IPS-NIHi7 (cell line): ENCODE measurements around the gene ADAMTS8.

Experiments used
- DNase-seq: peaks from one replicate; pipeline ENCODE4 v3.0.0; 2012; ENCODE audit warnings: mixed read lengths; ENCODE audit errors: extremely low spot score

The ADAMTS8 gene

DNA sequence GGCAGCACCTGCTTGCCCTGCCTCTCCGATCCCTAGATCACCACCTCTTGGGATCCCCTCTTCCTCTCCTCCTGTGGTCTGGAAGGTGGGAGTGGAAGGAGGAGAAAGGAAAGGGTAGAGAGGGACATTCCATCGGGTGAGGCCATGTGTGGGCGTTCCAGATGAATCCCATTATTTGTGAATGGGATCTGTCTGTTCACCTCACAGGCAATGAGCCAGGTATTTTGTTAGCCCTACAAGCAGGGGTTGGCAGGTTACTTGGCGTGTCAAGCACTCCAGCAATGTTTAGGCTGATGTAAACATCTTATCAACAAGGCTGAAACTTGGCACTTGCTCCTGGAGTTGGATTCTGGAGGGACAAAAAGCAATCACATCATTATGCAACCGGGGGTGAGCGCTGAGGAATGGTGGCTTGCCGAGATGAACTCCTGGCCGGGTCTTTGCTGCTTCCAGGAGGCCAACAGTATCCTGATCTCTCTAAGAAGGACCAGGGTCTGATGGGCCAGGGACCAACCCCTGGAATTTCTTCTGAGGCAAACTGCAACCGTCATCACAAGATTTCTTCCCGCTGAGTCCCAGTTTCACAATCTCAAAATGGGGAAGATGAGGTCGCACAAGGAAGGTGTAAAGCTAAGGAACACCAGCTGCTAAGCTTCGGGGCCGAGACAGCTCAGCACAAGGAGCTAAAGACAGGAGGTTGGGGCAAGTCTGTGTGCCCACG lies 7.8 kb downstream of the ADAMTS8 start:
- DNase-seq, result no peak

DNA sequence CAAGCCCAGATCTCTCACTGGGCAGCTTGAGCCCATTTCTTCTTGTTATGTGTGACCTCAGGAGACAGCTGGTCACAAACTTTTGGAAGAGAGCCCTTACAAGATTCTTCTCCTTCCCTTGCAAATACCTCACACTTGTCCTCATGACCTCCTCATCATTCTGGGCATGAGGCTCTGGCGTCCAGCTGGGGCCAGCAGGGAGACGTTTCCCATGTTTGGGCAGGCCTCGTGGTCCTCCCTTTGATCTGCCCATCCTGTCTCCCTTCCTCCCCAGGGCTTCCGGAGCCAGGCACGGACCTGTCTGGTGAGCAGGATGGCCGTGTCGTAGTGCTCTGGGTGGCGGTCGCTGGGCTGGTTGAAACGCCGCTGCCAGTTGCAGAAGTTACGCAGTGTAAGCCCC lies 9.7 kb downstream of the ADAMTS8 start:
- DNase-seq, result no peak

DNA sequence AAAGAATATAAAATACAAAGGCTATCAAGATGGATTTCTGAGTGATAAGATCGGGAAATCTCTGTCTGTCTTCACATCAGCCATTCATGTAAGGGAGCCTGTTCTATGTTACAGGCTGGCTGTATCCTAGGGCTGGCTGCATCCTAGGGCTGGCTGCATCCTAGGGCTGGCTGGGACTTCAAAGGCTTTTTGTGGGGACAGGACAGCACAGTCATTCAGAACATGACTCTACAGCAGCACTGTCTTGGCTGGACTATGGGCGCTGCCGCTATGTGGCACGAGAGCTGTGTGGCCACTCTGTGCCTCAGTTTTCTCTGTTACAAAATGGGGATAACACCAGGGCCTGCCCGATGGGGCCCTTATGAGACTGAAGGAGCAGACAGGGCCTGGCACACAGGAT lies 10.2 kb downstream of the ADAMTS8 start:
- no peak for DNase-seq

- no peak for DNase-seq
Observed at GRCh38 chr11:130416906-130417305, 11.5 kb downstream of the ADAMTS8 start.

- DNase-seq, result no peak
Observed at GRCh38 chr11:130416530-130416882, 11.9 kb downstream of the ADAMTS8 start.

DNA sequence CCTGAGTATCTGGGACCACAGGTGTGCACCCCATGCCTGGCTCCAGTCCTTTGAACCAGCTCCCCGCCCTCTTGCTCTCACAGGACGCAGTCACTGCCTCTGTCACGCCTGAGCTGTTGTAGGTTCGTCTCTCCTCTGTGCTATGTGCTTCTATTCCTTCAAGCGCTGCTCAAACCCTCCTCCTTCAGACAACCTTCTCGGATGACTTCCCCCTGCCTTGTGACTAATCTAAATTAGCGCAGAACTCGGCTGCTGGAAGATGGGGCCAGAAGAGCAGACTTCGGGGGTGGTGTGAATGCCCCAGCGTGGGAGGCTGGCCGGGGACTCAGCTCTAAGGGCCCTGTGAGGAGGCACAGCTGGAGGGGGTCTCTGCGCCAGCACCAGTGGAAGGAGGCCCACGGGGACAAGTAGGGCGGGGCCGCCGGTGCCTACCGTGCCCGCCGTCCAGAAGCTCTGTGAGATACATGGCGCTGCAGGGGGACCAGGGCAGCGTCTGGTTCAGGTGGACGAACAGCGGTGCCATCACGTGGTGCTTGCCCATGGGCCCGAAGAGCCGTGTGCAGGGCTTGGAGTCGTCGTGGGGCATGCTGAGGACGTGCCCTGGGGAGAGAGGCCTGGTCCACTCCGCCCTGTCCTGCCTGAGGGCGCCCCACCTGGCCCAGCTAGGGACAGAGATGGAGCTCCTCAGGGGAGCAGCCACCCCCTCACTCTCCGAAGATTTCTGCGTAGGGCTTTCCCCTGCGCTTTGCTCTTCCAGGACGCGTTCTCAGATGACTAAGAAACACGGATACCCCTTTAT lies 12.5 kb downstream of the ADAMTS8 start:
- no peak for DNase-seq

GRCh38 chr11:130414107-130415080 lies 14.0 kb downstream of the ADAMTS8 start:
- no peak for DNase-seq

- no peak for DNase-seq
Observed at GRCh38 chr11:130413405-130414106, 14.9 kb downstream of the ADAMTS8 start.

- no peak for DNase-seq
Observed at GRCh38 chr11:130411223-130411622, 17.2 kb downstream of the ADAMTS8 start.

GRCh38 chr11:130409594-130410388 lies 18.6 kb downstream of the ADAMTS8 start:
- DNase-seq, result no peak

DNA sequence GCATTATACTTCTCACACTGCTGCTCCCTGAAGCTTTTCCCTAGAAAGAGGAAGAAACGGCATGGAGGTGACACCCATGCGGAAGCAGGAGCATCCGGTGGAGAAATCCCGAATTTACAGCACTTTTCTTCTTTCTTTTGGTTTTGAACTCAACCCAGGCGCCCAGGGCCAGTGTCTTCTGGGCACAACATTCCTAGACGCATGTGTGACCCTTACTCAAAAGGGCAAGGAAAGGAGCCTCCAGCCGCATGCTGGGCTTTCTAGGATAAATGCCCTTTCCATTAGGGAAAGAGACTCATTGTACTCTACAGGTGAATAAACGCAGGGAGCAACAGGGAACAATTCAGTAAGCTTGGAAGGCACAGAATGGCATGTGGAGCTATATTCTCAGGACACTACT lies 19.5 kb downstream of the ADAMTS8 start:
- no peak for DNase-seq

GRCh38 chr11:130408401-130408890 lies 20.0 kb downstream of the ADAMTS8 start:
- no peak for DNase-seq

DNA sequence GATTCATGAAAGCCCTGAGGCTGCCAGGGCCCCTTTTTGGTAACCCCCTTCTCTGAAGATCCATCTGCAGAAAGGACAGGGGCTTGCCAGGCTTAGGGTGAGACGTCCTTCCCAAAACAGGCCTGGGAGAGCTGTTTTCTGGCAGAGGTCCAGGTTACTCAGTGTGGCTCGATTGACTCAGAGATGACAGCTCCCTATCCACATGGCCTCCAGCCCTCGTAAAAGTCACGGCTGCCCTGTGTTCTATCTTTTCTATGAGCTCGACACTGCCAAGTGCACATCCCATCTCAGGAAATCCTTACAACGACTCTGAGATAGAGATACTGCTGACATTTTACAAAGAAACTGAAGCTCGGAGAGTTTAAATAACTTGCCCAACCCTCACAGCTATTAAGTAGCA lies 20.4 kb downstream of the ADAMTS8 start:
- no peak for DNase-seq

- DNase-seq, result no peak
Observed at GRCh38 chr11:130405428-130405827, 23.0 kb downstream of the ADAMTS8 start.

- DNase-seq, result no peak
Observed at GRCh38 chr11:130404727-130405126, 23.7 kb downstream of the ADAMTS8 start.

- peak; percentile 56 for DNase-seq
Observed at GRCh38 chr11:130403967-130404366, 24.4 kb downstream of the ADAMTS8 start.

GRCh38 chr11:130403271-130403804 lies 25.1 kb downstream of the ADAMTS8 start:
- DNase-seq, result peak; percentile 55

DNA sequence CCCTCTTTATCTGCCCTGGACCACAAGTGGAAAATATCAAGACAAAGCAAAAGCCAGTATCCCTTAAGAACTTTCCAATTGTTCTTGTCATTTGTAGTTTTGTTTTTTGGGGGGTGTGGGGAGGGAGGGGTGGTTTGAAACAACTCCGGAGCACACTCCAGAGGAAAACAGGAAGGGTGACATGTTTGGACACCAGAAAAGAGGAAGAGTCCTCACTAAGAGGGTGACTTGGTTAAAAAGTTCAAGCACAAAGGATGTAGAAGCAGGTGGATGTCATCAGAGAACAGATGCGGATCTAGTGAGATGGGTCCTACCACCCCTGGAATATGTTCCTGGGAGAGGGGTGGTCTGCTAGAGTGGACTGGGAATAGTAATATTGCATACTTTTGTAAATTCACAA lies 25.8 kb downstream of the ADAMTS8 start:
- DNase-seq, result no peak

- no peak for DNase-seq
Observed at GRCh38 chr11:130400781-130401483, 27.5 kb downstream of the ADAMTS8 start.

DNA sequence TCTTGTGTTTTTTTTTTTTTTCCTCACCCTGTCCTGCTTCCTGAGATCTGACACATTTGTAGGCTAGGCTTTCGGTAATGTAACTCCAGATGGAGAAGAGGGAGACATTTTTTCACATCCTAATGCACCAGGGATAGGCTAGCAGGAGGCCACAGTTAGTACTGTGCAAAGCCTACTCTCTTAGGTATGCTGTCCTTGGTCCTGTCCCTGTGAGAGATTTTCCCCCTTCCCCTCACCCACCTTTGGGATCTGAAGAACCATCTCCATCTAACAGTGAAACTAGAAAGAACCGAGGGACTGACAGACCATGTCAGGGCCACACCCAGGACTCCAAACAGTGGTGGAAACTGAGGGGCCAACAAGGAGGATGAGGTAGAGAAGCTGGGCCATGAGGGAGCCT lies 29.2 kb downstream of the ADAMTS8 start:
- DNase-seq, result no peak
